Pancreas (tissue), 10 donors: ENCODE measurements around the gene TWNK. TPM values are rescaled to one million over a fixed set of nuclear protein-coding genes. Genes with fewer than 3 reads are reported as not detected.

Experiments
- ATAC-seq, 4 donors: fragments of 200-7000 bp; cut with Tn5 transposase; one replicate each; pipeline versions ENCODE4 v1.8.0 to v1.9.1; 2020; ENCODE audit warnings: mild to moderate bottlenecking in 4 of 4, moderate library complexity in 4 of 4
- DNase-seq, 6 donors: peaks; one replicate each; pipeline ENCODE4 v3.0.0-alpha.2; 2020
- FAIRE-seq: peaks from 2 replicates; lab custom pipeline; 2012; peaks lifted over from hg19 to GRCh38; lab: Jason Lieb, UNC
- H3K27ac ChIP-seq, 4 donors: fragments of 200-600 bp; sonication (generic); 1 replicate in 3 of 4; 2 replicates in 1 of 4; pipeline versions ENCODE4 v1.5.0 to v1.8.0; 2020
- H3K27me3 ChIP-seq, 4 donors: fragments of 200-600 bp; one replicate each; pipeline ENCODE4 v1.8.0; 2021
- H3K36me3 ChIP-seq, 3 donors: fragments of 200-600 bp; sonication (generic) in 1 of 3; one replicate each; pipeline versions ENCODE4 v1.5.0 to v1.8.0; 2020 to 2021
- H3K4me1 ChIP-seq, 3 donors: fragments of 200-600 bp; one replicate each; pipeline ENCODE4 v1.8.0; 2021
- H3K4me3 ChIP-seq, 4 donors: fragments of 200-600 bp; sonication (generic) in 2 of 4; one replicate each; pipeline versions ENCODE4 v1.5.0 to v1.8.0; 2020 to 2021
- H3K9me3 ChIP-seq, 4 donors: fragments of 200-600 bp; one replicate each; pipeline ENCODE4 v1.8.0; 2021
- CTCF ChIP-seq, 4 donors: fragments of 200-600 bp; sonication (generic) in 3 of 4; IDR thresholded peaks; one replicate each; pipeline versions ENCODE4 v1.5.0 to v1.8.0; 2021; ENCODE audit warnings: antibody characterized with exemption in 4 of 4
- WGBS, 2 donors: extraction: QIAGEN DNeasy Blood & Tissue Kit; methylation state at CpG; one replicate each; pipeline ENCODE4 v1.1.7; 2013; 5-methylcytosine and 5-hydroxymethylcytosine counted together
- intact Hi-C, 3 donors: fragments of 100-400 bp; cut with DNase I; formaldehyde crosslinking; loops; one replicate each; pipeline versions ENCODE4 v1.11.1 to v1.14.2; 2022
- polyA plus RNA-seq, 2 donors: library from polyadenylated mRNA; stranded (reverse); fragments of 200-250 nt; gene quantifications; one replicate each; pipeline ENCODE4 v1.2.3, GENCODE V29; 2013
- total RNA-seq, 6 donors: library from RNA; stranded (reverse); fragmentation: NEBNext Ultra II Directional in 4 of 6; extraction: Animal tissue kit (Norgen Biotek cat#: 25700) in 4 of 6; gene quantifications; one replicate each; pipeline versions ENCODE4 v1.2.1 to v1.2.4, GENCODE V29; 2021 to 2023
- donor health status: healthy with polysubstance abuse.
- donor health status: DM: no; HTN: no; CAD: no; lungs with moderate emphysema.
- donor health status: DM: no; HTN: no; CAD: no.
- donor health status: control.
- donor health status: control.
- donor health status: Bipolar disorder and iron deficiency.
- donor health status: DM: yes; HTN: yes; CAD: no.
- donor health status: DM: no; HTN: no; CAD: no.
- donor health status: DM: no; HTN: no; CAD: no.
- donor health status: DM: yes; HTN: yes; CAD: no.

The TWNK gene
- total and polyA plus RNA-seq, 8 donors: 1.7 to 5.4 (median 3.3) TPM

- no peak for FAIRE-seq
- no peak for DNase-seq
- no peak for TF ChIP-seq CTCF (IDR thresholded peaks at IDR 0.05)
Measured at GRCh38 chr10:100965820-100966219, 21.5 kb upstream of the TWNK start.

GRCh38 chr10:100966887-100967286, 20.5 kb upstream of the TWNK start:
- H3K9me3 ChIP-seq: no peaks in the 10 kb centered on the region
- TF ChIP-seq CTCF (IDR thresholded peaks at IDR 0.05): no peak
- no peak for ATAC-seq
- 30 to 38% methylated on average over 2 of the region's 2 CpGs for WGBS, 2 donors
- H3K4me1 ChIP-seq: peaks cover 13 to 17% (median 14%) of the 10 kb centered on the region in 3 donors
- peak in 1 of 6 donors; percentile 6 for DNase-seq
- FAIRE-seq: no peak
- no peaks in the 10 kb centered on the region for H3K27me3 ChIP-seq
- H3K36me3 ChIP-seq: peaks cover 0 to 9% (median 0%) of the 10 kb centered on the region in 3 donors
- no peak overlapping the region for H3K27ac ChIP-seq
- H3K4me3 ChIP-seq: no peak overlapping the region
- intact Hi-C loops: no loop called here

More at GRCh38 chr10:100965820-100966219, 21.5 kb upstream of the TWNK start:
- intact Hi-C loops: no loop called here
- Histone ChIP-seq H3K27me3 (no peaks in the 10 kb centered on the region), H3K4me1 (peaks cover 3 to 12% (median 4%) of the 10 kb centered on the region in 3 donors), H3K9me3 (no peaks in the 10 kb centered on the region), H3K27ac (no peak overlapping the region), H3K4me3 (no peak overlapping the region), H3K36me3 (peaks cover 0 to 11% (median 0%) of the 10 kb centered on the region in 3 donors)
- 64 to 70% methylated on average over 5 of the region's 5 CpGs for WGBS, 2 donors
- no peak for ATAC-seq

GRCh38 chr10:100967332-100967731, 20.0 kb upstream of the TWNK start:
- intact Hi-C loops: no loop called here
- Histone ChIP-seq H3K4me1 (peaks cover 13 to 17% (median 16%) of the 10 kb centered on the region in 3 donors), H3K27me3 (no peaks in the 10 kb centered on the region), H3K4me3 (no peak overlapping the region), H3K36me3 (peaks cover 0 to 4% (median 0%) of the 10 kb centered on the region in 3 donors), H3K9me3 (no peaks in the 10 kb centered on the region), H3K27ac (no peak overlapping the region)
- ATAC-seq (no peak), DNase-seq (peak in 1 of 6 donors; percentile 11), FAIRE-seq (no peak)
- TF ChIP-seq CTCF (IDR thresholded peaks at IDR 0.05): no peak
- WGBS, 2 donors: 75 to 87% methylated on average over 2 of the region's 2 CpGs

- H3K9me3 ChIP-seq: no peaks in the 10 kb centered on the region
- peak overlapping the region in 1 of 4 donors; percentile 9 for H3K27ac ChIP-seq
- no peaks in the 10 kb centered on the region for H3K36me3 ChIP-seq
- no peaks in the 10 kb centered on the region for H3K27me3 ChIP-seq
- H3K4me1 ChIP-seq: peaks cover 13 to 17% (median 16%) of the 10 kb centered on the region in 3 donors
- FAIRE-seq (no peak), ATAC-seq (no peak), DNase-seq (no peak)
- intact Hi-C loops: no loop called here
- 69 to 84% methylated on average over 2 of the region's 2 CpGs for WGBS, 2 donors
- no peak overlapping the region for H3K4me3 ChIP-seq
- no peak for TF ChIP-seq CTCF (IDR thresholded peaks at IDR 0.05)
Measured at GRCh38 chr10:100968062-100968736, 19.1 kb upstream of the TWNK start.

GRCh38 chr10:100968863-100969186, 18.5 kb upstream of the TWNK start:
- no peaks in the 10 kb centered on the region for H3K27me3 ChIP-seq
- intact Hi-C loops: no loop called here
- TF ChIP-seq CTCF (IDR thresholded peaks at IDR 0.05): no peak
- peaks cover 13 to 17% (median 16%) of the 10 kb centered on the region in 3 donors for H3K4me1 ChIP-seq
- H3K4me3 ChIP-seq: peak overlapping the region; percentile 57 to 95 (median 64)
- H3K9me3 ChIP-seq: no peaks in the 10 kb centered on the region
- H3K36me3 ChIP-seq: no peaks in the 10 kb centered on the region
- DNase-seq (no peak), FAIRE-seq (no peak), ATAC-seq (peak; percentile 20 to 52 (median 38))
- 2 to 6% methylated on average over 9 of the region's 9 CpGs for WGBS, 2 donors
- H3K27ac ChIP-seq: peak overlapping the region in 3 of 4 donors; percentile 9 to 81 (median 61)
